ENCODE measurements around the gene DKKL1. TPM values are rescaled to one million over a fixed set of nuclear protein-coding genes. Genes with fewer than 3 reads are reported as not detected.

The DKKL1 gene
- total RNA-seq, 1 donor from 2014 or later = 8.7 TPM

DNA sequence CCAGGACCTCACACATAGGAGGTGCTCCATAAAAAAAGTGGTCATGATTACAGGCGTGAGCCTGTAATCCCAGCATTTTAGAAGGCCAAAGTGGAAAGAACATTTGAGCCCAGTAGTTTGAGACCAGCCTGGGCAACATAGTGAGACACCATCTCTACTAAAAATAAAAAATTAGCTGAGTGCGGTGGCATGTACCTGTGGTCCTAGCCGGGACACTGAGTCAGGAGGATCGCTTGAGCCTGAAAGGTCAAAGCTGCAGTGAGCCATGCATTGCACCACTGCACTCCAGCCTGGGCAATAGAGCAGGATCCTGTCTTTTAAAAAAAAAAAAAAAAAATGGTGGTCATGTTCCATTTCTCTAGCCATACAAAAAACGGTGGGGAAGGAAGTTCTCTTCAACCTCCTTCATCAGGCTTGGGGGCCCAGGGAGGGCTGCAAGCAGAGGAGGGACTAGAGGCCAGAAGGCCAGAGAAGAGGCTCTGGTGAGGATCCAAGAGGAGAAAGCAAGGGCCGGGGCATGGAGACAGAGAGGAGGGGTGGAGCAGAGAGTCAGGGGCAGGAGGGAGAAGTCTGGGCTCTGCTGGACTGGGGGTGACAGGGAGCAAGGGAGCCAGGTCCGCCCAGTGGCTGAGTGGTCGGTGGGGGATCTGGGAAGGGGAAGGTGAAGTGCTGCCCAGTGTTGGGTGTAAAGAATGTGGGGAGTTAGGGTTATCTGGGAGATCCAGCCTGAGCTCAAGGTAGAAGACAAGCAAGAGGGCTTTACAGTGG lies 33.2 kb downstream of the DKKL1 start:
- no peak overlapping the region for H3K4me3 Mint-ChIP-seq
- no peak for DNase-seq (ENCODE audit: low spot score in 2 of 2, unreplicated experiment in 2 of 2)
- H3K27me3 Mint-ChIP-seq (ENCODE audit: low read depth) = peaks cover 13% of the 10 kb centered on the region
- H3K9me3 Mint-ChIP-seq = no peaks in the 10 kb centered on the region
- no peaks in the 10 kb centered on the region for H3K36me3 Mint-ChIP-seq
- TF ChIP-seq CTCF (IDR thresholded peaks at IDR 0.05; ENCODE audit: unreplicated experiment) = no peak
- H3K4me1 Mint-ChIP-seq = peaks cover 10% of the 10 kb centered on the region
- H3K27ac Mint-ChIP-seq = no peak overlapping the region

DNA sequence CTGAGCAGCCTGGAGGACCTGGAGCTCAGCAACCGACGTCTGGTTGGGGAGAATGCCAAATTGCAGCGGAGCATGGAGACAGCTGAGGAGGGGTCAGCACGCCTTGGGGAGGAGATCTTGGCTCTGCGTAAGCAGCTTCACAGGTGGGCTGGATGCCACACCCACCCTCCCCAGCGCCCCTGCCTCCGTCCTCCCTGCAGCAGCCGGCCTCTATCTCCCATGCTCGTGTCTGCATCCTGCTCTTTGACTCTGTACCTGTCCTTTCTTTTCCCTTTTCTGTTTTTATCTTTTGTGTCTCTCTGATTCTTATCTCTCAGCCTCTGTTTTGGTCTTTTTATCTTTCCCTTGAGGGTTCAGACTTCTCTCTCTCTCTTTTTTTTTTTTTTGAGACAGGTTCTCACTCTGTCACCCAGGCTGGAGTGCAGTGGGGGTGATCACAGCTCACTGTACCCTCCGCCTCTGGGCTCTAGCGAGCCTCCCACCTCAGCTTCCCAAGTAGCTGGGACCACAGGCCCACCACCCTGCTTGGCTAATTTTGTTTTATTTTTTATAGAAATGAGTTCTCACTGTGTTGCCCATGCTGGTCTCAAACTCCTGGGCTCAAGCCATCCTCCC lies 34.4 kb downstream of the DKKL1 start:
- Mint-ChIP-seq H3K4me3 (no peak overlapping the region), H3K36me3 (no peaks in the 10 kb centered on the region), H3K27me3 (ENCODE audit: low read depth) (peaks cover 10% of the 10 kb centered on the region), H3K9me3 (no peaks in the 10 kb centered on the region), H3K27ac (no peak overlapping the region), H3K4me1 (peaks cover 10% of the 10 kb centered on the region)
- TF ChIP-seq CTCF (IDR thresholded peaks at IDR 0.05; ENCODE audit: unreplicated experiment) = no peak
- DNase-seq (ENCODE audit: low spot score in 2 of 2, unreplicated experiment in 2 of 2) = no peak

DNA sequence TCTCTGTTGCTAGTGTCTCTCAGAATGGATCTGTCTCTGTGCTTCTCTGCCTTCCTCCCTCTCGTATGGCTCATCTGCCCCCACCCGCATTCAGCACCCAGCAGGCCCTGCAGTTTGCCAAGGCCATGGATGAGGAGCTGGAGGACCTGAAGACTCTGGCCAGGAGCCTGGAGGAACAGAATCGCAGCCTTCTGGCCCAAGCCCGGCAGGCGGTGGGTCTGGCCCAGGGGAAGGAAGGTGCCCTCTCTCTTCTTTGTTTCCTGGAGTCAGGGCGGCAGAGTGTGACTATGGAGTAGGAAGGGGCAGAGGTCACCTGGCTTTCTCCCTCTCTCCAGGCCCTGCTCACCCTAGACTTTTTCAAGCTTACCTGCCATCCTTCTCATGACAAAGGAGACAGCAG lies 35.3 kb downstream of the DKKL1 start:
- Mint-ChIP-seq H3K36me3 (no peaks in the 10 kb centered on the region), H3K4me3 (no peak overlapping the region), H3K9me3 (no peaks in the 10 kb centered on the region), H3K27me3 (ENCODE audit: low read depth) (peaks cover 7% of the 10 kb centered on the region), H3K27ac (no peak overlapping the region), H3K4me1 (peaks cover 18% of the 10 kb centered on the region)
- no peak for DNase-seq (ENCODE audit: low spot score in 2 of 2, unreplicated experiment in 2 of 2)
- no peak for TF ChIP-seq CTCF (IDR thresholded peaks at IDR 0.05; ENCODE audit: unreplicated experiment)

GRCh38 chr19:49400029-49400428 lies 36.4 kb downstream of the DKKL1 start:
- no peak for DNase-seq (ENCODE audit: low spot score in 2 of 2, unreplicated experiment in 2 of 2)
- no peaks in the 10 kb centered on the region for H3K9me3 Mint-ChIP-seq
- no peaks in the 10 kb centered on the region for H3K36me3 Mint-ChIP-seq
- no peak overlapping the region for H3K27ac Mint-ChIP-seq
- H3K4me3 Mint-ChIP-seq = no peak overlapping the region
- TF ChIP-seq CTCF (IDR thresholded peaks at IDR 0.05; ENCODE audit: unreplicated experiment) = no peak
- peaks cover 21% of the 10 kb centered on the region for H3K4me1 Mint-ChIP-seq
- H3K27me3 Mint-ChIP-seq (ENCODE audit: low read depth) = peaks cover 2% of the 10 kb centered on the region

- no peak for TF ChIP-seq CTCF (IDR thresholded peaks at IDR 0.05; ENCODE audit: unreplicated experiment)
- H3K4me1 Mint-ChIP-seq = peaks cover 13% of the 10 kb centered on the region
- no peak overlapping the region for H3K4me3 Mint-ChIP-seq
- no peaks in the 10 kb centered on the region for H3K9me3 Mint-ChIP-seq
- H3K27ac Mint-ChIP-seq = peak overlapping the region; percentile 74
- peaks cover 13% of the 10 kb centered on the region for H3K27me3 Mint-ChIP-seq (ENCODE audit: low read depth)
- no peaks in the 10 kb centered on the region for H3K36me3 Mint-ChIP-seq
- peak in 1 of 2 experiments; percentile 45 for DNase-seq (ENCODE audit: low spot score in 2 of 2, unreplicated experiment in 2 of 2)
These were observed 39.9 kb downstream of the DKKL1 start for GRCh38 chr19:49403404-49404187.

Measured in mesothelial cell of epicardium (in vitro differentiated cells).